ENCODE results near the gene EDEM3. TPM values are rescaled to one million over a fixed set of nuclear protein-coding genes. Genes with fewer than 3 reads are reported as not detected.

EDEM3 gene
- total RNA-seq, 1 experiment from 2014 or later = 10.6 TPM

GRCh38 chr1:184754476-184755225 is at the start of gene EDEM3 (continued):
- TF ChIP-seq ZNF416 (CRISPR knock-in tag; IDR thresholded peaks at IDR 0.05) (no peak), KAT7 (CRISPR knock-in tag; IDR thresholded peaks at IDR 0.05; ENCODE audit: borderline replicate concordance) (0 out of 2 replicates have a peak, but pooled peaks have one; percentile 84), GABPB1 (CRISPR knock-in tag; IDR thresholded peaks at IDR 0.05) (peak; percentile 54; the same call in 1 of the 2 replicates), SP1 (CRISPR knock-in tag; conservative IDR thresholded peaks at IDR 0.05) (peak; percentile 91), ZNF232 (CRISPR knock-in tag; IDR thresholded peaks at IDR 0.05) (peak; percentile 45; the same call in 1 of the 2 replicates), USF1 (CRISPR knock-in tag; IDR thresholded peaks at IDR 0.05) (peak; percentile 56; the same call in 1 of the 2 replicates)

- peaks cover 3% of the 10 kb centered on the region; the same call in 1 of the 2 replicates for H3K4me1 Mint-ChIP-seq
- TF ChIP-seq ZNF121 (CRISPR knock-in tag; IDR thresholded peaks at IDR 0.05) (no peak), PRRX2 (CRISPR knock-in tag; IDR thresholded peaks at IDR 0.05) (no peak), SP1 (CRISPR knock-in tag; conservative IDR thresholded peaks at IDR 0.05) (no peak), NR3C1 (CRISPR knock-in tag; conservative IDR thresholded peaks at IDR 0.05; ENCODE audit: low read depth) (no peak), TP53 (CRISPR knock-in tag; IDR thresholded peaks at IDR 0.05) (no peak), CBFB (CRISPR knock-in tag; IDR thresholded peaks at IDR 0.05; ENCODE audit: low read depth) (no peak), ZNF219 (CRISPR knock-in tag; IDR thresholded peaks at IDR 0.05; ENCODE audit: borderline replicate concordance) (no peak), CREM (CRISPR knock-in tag; IDR thresholded peaks at IDR 0.05) (no peak), ZNF512 (CRISPR knock-in tag; IDR thresholded peaks at IDR 0.05; ENCODE audit: borderline replicate concordance) (no peak), E2F4 (CRISPR knock-in tag; IDR thresholded peaks at IDR 0.05; ENCODE audit: borderline replicate concordance, low read depth) (no peak), CTCF (IDR thresholded peaks at IDR 0.05) (no peak), PREB (CRISPR knock-in tag; IDR thresholded peaks at IDR 0.05; ENCODE audit: borderline replicate concordance) (no peak), TCF7 (CRISPR knock-in tag; IDR thresholded peaks at IDR 0.05; ENCODE audit: low read depth) (no peak), ZBTB43 (CRISPR knock-in tag; IDR thresholded peaks at IDR 0.05) (no peak)
- no peak overlapping the region for H3K27ac Mint-ChIP-seq
- ATAC-seq (no peak), DNase-seq (ENCODE audit: low spot score) (no peak)
- H3K9me3 Mint-ChIP-seq = no peaks in the 10 kb centered on the region
- CTCF ChIA-PET = interaction anchor here (1.0 to 2.4 kb wide), 2 partner anchors 141 to 178 kb away, joined by 3 to 22 read pairs; no protein-coding TSS in a partner anchor
- POLR2A ChIA-PET = no interaction called here
- H3K36me3 Mint-ChIP-seq = no peaks in the 10 kb centered on the region
- no peak overlapping the region for H3K4me3 Mint-ChIP-seq
- no peaks in the 10 kb centered on the region for H3K27me3 Mint-ChIP-seq (ENCODE audit: low read depth)
Observed at GRCh38 chr1:184804220-184804619, 49.6 kb upstream of the EDEM3 start.
